Measurements from ENCODE around the gene TAGLN2.
"Not testable (repeated sequence)": the region's sequence is repeated elsewhere in the genome, so short reads cannot be mapped to it uniquely, and the experiment has no call there.

TAGLN2 gene

DNA sequence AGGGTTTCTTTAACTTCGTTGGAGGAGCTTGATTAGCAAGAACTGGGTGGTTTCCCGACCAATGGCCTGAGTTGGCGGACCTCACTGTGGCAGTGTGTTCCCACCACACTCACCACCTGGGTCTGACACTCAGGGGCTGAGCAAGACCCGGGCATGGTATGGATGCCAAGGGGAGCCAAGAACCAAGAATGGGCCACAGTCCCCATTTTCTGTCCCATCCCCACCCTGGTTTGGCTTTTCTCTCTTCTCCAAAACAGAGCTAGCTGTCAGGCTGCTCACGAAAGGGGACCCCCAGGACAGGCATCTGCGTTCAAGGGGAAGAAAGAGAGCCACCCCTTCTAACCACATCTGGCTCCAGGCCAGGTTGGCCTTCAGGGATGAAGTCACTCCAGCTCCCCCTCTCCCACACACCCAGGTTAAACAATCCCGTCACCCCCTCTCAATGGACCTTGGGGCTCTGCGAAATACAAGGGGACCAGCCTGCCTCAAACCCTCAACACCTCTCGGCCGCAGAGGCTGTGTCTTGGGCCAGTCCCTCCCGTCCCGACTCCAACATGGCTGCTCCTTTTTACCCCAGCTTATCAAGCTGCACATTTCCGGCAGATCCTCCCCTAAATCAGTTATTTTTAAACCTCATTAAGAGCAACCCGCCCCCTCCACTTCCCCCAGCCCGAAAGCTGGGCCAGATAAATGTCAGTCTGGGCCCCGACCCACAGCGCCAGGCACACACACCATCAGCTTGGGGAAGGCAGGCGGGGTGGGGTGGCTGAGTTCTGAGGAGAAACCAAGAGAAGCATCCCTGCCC lies 3.4 kb downstream of the TAGLN2 start:
- no peak for DNase-seq (ENCODE audit: low read depth, low spot score)

DNA sequence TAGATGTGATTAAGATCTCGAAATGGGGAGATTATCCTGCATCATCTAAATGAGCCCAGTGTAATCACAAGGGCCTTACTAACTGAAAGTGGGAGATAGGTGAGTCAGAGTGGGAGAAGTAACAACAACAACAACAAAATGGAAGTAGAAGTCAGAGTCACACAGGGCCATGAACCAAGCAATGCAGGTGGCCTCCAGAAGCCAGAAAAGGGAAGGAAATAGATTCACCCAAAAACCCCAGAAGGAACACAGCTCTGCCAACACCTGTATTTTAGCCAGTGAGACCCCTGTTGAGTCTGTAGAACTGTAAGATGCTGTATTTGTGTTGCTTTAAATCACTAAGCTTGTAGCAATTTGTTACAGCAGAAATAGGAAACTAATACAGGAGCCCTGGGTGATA lies 4.1 kb downstream of the TAGLN2 start:
- no peak for DNase-seq (ENCODE audit: low read depth, low spot score)

DNA sequence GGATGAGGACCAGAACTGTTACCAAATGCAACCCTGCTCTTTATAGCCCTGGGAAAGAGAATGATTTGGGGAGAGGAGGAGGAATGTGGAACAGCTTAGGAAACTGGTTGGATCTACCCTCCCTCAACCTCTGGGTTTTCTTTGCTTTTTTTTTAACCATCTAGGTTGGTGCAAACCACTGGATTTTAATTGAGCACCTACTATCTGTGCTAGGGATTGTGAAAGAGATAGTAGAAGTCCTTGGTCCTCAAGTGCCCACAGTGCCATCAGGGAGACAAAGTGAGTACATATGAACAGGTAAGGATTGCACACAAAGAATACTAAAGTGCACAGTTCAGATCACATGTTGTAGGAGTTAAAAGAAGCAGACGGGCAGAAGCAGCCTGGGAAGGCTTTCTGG lies 4.7 kb downstream of the TAGLN2 start:
- no peak for DNase-seq (ENCODE audit: low read depth, low spot score)

DNA sequence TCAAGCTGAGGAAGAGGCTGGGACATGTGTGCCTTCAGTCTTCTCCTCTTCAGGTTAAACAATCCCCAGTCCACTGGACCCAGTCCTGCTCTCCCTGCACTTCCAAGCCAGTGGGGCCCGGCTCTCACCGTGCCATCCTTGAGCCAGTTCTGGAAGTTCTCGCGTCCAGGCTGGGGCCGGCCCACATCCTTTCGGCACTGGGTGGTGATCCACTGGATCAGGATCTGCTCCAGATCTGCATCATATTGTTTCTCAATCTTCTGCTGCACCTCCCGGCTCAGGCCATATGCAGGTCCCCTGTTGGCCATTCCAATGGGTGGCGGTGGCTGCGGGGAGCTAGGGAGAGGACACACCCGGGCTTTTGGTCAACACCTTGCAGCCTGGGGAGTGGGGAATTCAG lies 5.1 kb downstream of the TAGLN2 start:
- DNase-seq (ENCODE audit: low read depth, low spot score) = no peak

DNA sequence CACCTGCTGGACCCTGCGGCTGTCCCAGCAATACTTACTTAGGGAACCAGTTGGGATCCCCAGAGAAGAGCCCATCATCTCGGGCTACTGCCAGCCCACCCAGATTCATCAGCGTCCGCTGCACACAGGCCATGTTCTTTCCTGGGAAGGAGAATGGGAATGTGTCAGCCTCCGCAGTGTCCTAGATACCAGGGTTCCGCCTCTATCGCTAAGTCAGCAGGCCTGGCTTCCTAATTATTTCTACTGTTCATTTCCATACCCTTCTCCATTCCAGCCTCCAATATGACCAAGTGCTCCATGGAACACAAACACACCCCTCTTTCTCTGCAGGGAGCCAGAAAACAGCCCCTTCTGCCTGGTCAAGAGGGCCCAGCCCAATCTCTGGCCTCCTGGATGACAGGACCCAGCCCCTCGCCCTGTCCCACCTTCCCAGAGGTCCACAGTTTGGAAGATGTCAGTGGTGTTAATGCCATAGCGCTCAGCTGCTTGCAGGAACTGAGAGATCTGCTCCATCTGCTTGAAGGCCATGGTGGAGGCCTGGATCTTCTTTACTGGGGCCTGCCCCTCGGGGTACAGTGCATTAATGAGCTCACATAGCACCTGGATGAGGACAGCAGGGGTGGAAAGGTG lies 6.0 kb downstream of the TAGLN2 start:
- DNase-seq (ENCODE audit: low read depth, low spot score) = no peak

DNA sequence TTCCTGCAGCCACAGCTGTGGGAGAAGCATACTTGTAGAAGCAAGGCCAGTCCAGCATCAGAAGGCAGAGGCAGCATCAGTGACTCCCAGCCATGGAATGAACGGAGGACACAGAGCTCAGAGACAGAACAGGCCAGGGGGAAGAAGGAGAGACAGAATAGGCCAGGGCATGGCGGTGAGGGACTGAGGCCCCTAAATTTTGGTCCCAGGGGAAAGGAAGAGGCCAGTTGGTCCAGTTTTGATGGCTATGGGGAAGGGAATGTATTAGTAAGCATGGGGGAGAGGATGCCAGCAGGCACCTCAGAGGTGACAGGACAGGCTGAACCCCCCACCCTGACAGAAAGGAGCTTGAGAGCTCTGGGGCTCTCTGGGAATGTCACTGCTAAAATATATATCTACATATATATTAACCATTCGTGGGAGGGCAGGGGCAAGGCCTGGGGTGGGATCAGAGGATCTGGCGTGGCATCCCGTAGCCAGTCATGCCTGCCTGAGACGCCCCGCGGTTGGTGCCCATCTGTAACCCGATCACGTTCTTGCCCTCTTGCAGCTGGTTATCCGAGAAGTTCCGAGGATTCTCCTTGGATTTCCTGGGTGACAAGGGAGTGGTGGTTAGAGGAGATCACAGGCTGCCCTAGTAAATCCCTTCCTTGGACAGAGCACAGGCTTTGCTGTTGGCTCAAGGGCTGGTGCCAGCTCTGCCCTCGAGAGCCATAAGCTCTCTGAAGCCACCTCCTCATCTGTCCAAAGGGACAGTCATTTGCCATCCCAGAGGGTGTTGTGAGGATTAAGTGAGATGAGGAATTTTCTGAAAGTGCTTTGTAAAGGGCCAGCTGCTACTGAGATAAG lies 6.7 kb downstream of the TAGLN2 start:
- no peak for DNase-seq (ENCODE audit: low read depth, low spot score)

DNA sequence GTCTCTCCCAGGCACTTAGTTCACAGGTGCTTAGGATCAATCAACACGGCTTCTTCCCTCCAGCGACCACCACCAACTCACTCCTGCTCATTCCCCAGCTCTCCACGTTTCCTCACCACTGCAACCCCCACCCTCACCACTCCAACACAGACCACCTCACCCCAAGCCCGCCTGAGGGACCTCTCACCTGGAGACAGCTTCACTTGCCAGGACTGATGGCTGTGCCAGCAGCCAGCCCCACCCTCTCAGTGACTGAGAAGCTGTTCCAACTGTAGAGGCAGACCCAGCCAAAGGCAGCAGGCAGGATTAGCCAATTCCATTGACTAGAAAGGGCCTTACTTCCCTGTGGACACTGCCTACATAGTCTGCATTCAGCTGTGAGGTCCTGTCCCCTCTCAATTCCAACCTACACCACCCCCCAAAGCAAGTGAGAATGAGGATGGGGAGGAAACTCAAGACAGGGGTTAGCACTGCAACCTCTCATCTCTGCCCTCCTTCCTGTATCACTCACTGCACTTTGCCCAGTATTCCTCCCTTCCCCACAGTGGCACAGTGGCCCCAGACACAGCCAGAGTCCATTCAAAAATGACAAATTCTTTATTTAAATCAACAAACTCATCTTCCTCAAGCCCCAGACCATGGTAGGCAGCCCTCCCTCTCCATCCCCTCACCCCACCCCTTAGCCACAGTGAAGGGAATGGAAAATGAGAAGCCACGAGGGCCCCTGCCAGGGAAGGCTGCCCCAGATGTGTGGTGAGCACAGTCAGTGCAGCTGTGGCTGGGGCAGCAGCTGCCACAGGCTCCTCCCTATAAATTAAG lies 7.6 kb downstream of the TAGLN2 start:
- no peak for DNase-seq (ENCODE audit: low read depth, low spot score)

DNA sequence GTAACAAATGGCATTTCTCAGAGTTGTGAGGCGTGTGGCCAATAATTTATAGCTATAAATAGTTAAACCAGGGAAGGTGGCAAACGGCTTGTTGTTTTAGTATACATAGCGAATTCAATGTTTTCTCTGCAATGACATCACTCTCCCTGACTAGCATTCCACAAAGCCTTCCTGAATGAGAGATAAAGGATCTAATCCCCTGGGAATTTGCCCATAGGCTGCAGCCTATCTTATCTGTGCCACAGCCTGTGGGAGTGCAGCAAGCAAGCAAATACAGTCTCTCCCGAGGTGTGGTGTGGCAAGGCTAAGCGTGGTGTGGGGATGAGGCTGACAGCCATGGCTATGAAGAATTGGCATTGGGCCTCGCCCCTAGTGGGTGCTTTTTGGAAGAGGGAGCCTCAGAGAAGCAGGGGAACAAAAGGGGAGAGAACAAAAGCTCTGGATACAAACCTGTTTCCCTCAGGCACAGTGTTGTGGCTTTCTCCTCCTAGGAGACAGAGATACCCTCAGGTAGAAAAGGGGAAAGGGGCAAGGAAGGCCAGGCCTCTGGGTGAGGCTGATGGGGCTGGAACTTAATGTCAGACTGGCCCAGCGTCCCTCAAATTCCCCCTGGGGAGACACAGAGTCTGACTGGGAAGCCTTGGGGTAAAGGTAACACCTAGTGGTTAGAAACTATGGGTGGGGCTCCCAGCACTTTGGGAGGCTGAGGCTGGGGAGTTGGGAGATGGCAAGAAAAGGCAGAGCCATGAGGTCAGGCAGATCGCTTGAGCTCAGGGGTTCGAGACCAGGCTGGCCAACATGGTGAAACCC lies 8.9 kb downstream of the TAGLN2 start:
- DNase-seq (ENCODE audit: low read depth, low spot score) = peak; percentile 95

DNA sequence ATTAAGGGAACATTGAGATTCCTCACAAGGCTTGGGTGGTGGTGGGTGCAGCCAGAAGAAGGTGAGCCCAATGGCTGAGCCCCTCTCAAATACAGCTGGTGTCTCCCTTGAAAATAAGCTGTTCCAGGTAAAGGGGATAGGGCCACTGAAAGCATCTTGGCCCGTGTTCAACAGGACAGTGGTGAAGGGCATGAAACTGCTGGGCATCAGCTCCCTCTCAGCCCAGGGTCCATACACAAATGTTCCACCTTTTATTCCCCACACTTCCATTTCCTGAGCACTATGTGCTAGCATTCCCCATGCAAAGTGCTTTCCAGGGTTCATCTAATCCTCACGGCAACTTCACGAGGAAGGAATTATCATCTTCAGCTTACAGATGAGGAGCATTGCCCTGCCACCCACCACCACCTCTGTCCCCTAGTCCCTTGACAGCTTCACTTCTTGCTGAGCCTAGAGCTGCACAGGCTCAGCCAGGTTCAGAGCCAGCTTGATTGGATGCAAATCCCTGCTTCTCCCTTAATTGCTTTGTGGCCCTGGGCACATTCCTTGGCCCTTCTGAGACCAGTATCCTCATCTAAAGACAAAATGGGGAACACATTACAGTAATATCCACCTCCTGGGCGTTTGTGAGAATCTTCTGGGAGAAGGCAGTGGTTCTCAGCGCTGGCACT lies 9.6 kb downstream of the TAGLN2 start:
- peak; percentile 93 for DNase-seq (ENCODE audit: low read depth, low spot score)

DNA sequence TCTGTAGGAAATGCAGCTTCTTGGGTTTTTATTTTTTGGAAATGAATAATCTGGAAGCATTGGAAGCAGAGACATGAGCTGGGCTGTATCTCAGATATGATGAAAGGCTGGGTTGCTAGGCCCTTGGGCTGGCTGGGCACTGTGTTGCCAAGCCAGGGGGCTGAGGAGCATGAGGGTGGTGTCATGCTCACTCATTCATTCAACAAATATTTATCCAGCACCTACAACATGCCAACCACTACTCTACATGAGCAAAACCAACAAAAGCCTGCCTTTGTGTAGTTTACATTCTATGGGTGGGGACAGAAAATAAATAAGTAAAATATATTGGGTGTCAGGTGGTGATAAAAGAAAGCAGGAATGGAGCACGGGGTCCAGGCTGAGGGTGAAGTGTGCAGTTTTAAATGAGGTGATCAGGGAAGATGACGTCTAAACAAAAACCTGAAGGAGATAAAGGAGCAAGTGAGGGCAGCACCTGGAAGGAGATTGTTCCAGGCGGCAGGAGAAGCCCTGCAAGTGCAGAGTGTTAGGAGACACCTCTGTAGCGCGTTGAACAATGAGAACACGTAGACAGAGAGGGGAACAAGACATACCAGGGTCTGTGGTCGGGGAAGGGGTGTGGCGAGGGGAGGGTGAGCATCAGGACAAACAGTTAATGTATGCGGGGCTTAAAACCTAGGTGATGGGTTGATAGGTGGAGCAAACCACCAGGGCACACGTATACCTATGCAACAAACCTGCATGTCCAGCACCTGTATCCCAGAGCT lies 10.9 kb downstream of the TAGLN2 start:
- DNase-seq (ENCODE audit: low read depth, low spot score) = no peak

DNA sequence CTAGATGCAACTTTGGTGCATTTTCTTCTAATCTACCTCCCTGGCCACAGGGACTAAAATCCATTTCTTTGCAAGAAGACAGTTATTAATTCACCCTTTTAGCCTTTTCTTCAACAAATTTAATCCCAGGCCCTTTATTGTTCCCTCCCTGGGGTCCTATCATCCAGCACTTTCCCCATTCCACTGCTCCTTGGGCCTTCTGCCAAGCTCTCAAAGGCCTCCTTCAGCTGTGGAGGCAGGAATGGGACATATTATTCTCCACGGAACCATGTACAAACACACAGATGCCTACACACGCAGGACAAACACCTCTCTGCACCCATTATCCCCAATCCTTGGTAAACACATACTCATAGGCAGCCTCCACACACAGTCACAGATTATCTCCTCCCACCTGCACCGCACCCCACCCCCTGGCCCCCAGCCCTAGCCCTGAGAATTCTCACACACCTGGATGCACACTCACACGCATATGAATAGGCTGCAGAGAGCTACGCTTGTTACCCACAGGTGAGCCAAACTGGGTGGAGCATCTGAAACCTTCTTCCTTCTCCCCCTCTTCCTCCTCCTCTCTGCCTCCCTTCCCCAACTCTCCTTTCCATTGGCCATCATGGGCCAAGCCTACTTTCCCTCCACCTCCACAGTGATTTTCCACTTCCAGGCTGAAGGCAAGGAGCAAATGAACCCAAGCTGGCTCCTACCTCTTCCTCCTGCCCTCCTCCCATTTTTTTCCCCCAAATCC lies 11.7 kb downstream of the TAGLN2 start:
- peak; percentile 19 for DNase-seq (ENCODE audit: low read depth, low spot score)

DNA sequence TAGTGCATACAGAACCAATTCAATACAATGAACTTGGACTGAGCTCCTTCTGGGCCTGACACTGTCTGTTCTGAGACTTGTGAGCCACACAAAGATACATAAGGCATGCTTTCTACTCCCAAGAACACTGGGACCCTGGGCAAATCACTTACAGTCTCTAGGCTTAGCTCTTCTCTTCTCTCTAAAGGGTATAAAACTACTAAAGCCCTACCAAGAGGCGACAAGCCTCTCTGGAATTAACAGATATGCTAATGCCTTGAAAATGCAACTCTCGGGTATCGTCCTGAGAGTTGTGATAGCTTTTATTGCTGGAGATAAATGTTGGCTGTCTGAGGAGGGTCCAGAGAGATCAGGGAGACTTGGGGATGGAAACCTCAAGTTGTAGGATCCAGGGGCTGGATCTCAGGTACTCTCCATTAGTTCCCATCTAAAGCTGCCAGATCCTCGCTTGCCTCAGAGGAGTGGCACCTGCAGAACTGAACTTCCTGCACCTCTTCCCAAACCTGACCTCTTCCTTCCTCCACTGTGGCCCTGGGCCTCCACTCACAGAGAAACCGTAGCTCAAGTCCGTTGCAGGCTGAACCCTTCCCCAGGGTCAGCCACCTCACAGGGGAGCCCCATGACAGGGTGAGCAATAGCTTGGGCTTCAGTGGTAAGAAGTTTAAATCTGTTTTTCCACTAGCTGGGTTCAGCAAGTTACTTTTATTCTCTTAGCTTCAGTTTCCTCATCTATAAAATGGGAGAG lies 13.8 kb downstream of the TAGLN2 start:
- no peak for DNase-seq (ENCODE audit: low read depth, low spot score)

DNA sequence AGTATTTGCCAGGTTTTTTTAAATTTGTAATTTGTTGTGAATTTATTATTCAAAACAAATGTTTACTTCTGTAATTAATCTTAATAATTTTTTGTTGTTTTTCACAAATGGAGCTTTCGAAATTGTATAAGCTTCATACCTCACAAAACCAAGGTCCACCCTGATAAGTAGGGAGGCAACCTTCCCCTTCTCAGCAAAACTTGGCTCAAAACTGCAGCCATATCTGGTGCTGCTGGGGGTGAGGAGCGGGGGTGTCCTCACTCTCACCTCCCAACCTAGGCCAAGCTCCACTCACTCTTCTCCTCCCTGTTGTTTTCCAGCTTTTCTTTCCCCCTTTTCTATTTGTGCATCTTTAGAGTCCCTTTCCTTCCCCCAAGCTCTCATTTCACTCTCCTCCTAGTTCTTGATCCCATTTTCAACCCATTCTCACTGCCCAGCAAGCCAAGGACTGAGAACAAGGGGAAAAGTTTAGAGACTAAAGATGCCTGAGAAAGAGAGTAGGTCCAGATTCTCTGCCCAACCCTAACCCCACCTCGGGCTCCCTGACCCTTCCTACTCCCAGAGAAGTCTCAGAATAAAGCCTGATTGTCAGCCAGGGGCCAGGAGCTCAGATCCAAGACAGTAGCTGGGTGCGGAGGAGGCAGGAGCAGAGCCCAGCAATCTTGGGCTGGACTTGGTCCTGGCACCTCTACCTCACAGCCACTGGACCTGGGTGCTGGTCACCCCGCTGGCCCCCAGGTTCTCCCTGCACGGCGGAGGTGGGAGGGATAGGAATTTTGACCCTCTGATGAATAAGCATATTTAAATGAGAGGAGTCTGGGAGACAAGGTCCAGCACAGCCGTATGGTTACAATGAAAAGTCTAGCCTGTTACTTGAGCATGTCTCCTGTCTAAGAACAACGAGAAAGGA lies 17.0 kb downstream of the TAGLN2 start:
- DNase-seq (ENCODE audit: low read depth, low spot score) = no peak

DNA sequence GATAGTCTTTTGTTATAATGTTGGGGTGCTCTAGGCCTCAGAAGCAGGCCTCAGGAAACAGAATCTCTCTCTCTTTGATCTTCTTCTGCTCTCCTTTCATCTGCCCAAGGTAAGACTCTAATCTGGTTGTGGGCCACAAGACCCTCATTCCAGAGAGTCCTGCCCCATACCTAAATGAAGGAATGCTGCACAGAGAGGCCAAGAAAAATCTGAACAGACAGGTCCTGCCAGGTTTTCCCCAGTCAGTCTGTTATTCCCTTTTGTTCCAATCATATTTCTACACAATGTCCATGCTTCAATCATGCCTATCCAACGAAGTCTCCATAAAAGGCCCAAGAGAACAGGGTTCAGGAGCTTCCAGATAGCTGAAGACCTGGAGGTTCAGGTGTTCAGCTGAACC lies 18.3 kb downstream of the TAGLN2 start:
- DNase-seq (ENCODE audit: low read depth, low spot score) = peak; percentile 50

DNA sequence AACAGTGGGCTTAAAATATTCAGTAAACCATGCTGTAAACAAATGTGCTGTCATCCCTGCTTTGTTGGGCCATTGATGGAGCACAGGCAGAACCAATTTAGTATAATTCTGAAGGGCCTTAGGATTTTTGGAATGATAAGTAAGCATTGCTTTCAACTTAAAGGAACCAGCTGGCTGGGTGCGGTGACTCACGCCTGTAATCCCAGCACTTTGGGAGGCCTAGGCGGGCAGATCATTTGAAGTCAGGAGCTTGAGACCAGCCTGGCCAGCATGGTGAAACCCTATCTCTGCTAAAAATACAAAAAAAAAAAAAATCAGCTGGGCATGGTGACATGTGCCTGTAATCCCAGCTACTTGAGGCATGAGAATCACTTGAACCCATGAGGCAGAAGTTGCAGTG lies 21.3 kb downstream of the TAGLN2 start:
- DNase-seq (ENCODE audit: low read depth, low spot score) = not testable (repeated sequence)

DNA sequence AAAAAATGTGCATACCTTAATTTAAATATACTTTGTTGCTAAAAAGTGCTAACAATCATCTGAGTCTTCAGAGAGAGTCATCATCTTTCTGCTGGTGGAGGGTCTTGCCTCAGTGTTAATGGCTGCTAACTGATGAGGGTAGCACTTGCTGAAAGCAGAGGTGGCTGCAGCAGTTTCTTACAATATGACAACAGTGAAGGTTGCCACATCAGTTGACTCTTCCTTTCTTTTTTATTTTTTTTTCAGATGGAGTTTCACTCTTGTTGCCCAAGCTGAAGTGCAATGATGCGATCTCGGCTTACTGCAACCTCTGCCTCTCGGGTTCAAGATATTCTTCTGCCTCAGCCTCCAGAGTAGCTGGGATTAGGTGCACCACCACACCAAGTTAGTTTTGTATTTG lies 22.8 kb downstream of the TAGLN2 start:
- no peak for DNase-seq (ENCODE audit: low read depth, low spot score)

Measured in ELF-1 (cell line).